Thyroid gland (tissue), 4 donors: ENCODE measurements around the gene CSNK1A1. TPM values are rescaled to one million over a fixed set of nuclear protein-coding genes. Genes with fewer than 3 reads are reported as not detected.
A peak's percentile ranks its signal among the peaks of the same experiment; 100 is the strongest.
"Not testable (repeated sequence)": the region's sequence is repeated elsewhere in the genome, so short reads cannot be mapped to it uniquely, and the experiment has no call there.

Source experiments
- DNase-seq, 2 donors: peaks; one replicate each; pipeline ENCODE4 v3.0.0-alpha.2; 2019
- H3K27ac ChIP-seq, 3 donors: fragments of 200-600 bp; sonication (generic); 1 replicate in 2 of 3; 2 replicates in 1 of 3; pipeline ENCODE4 v1.5.1; 2016 to 2019; ENCODE audit warnings: mild to moderate bottlenecking in 1 of 3, moderate library complexity in 1 of 3
- H3K27me3 ChIP-seq: fragments of 200-600 bp; sonication (generic); one replicate; pipeline ENCODE4 v1.5.1; 2019
- H3K36me3 ChIP-seq, 2 donors: fragments of 200-600 bp; sonication (generic); one replicate each; pipeline ENCODE4 v1.5.1; 2016 to 2019
- H3K4me1 ChIP-seq, 2 donors: fragments of 200-600 bp; sonication (generic); one replicate each; pipeline ENCODE4 v1.5.1; 2017 to 2019
- H3K4me3 ChIP-seq, 3 donors: fragments of 200-600 bp; sonication (generic); replicated peaks in 1 of 3; 1 replicate in 2 of 3; 2 replicates in 1 of 3; pipeline ENCODE4 v1.5.1; 2016; ENCODE audit warnings: mild to moderate bottlenecking in 1 of 3
- H3K9me3 ChIP-seq: fragments of 200-600 bp; sonication (generic); one replicate; pipeline ENCODE4 v1.5.1; 2017
- CTCF ChIP-seq, 6 experiments: fragments of 200-600 bp in 3 of 6; fragments of 450-650 bp in 3 of 6; sonication (generic) in 3 of 6; IDR thresholded peaks; one replicate each; pipeline ENCODE4 v1.5.1; 2016 to 2019; ENCODE audit warnings: antibody characterized with exemption in 6 of 6, mild to moderate bottlenecking in 2 of 6, inconsistent platforms in 1 of 6, moderate library complexity in 1 of 6
- POLR2A ChIP-seq, 2 donors: fragments of 450-650 bp; IDR thresholded peaks; one replicate each; pipeline ENCODE4 v1.6.1; 2017; ENCODE audit warnings: antibody characterized with exemption in 2 of 2, mild to moderate bottlenecking in 2 of 2, moderate library complexity in 1 of 2
- WGBS, 2 donors: methylation state at CpG; one replicate each; pipeline ENCODE4 v1.1.5; 2017; 5-methylcytosine and 5-hydroxymethylcytosine counted together
- intact Hi-C: fragments of 100-400 bp; cut with DNase I; formaldehyde crosslinking; loops from one replicate; pipeline ENCODE4 v1.15.1; 2023
- total RNA-seq, 4 donors: library from RNA; depleted of rRNA; stranded (reverse); fragments of >200 nt; gene quantifications; one replicate each; pipeline ENCODE4 v1.2.3, GENCODE V29; 2016

Gene CSNK1A1
- total RNA-seq, 4 donors from 2014 or later: 183 to 262 (median 202) TPM

- DNase-seq: no peak
- no peaks in the 10 kb centered on the region for H3K27me3 ChIP-seq
- intact Hi-C loops: no loop called here
- peak overlapping the region; percentile 24 to 33 (median 29) for H3K27ac ChIP-seq
- H3K9me3 ChIP-seq: no peaks in the 10 kb centered on the region
- no peak overlapping the region for H3K4me3 ChIP-seq
- no peak for TF ChIP-seq POLR2A (IDR thresholded peaks at IDR 0.05)
- TF ChIP-seq CTCF (IDR thresholded peaks at IDR 0.05): no peak
- WGBS, 2 donors: 58 to 61% methylated on average over 8 of the region's 8 CpGs
- H3K36me3 ChIP-seq: peaks cover 0 to 5% of the 10 kb centered on the region in 2 donors
- peaks cover 38 to 56% of the 10 kb centered on the region in 2 donors for H3K4me1 ChIP-seq
Measured at GRCh38 chr5:149543361-149544027, 7.7 kb downstream of the CSNK1A1 start.

GRCh38 chr5:149541893-149542292 is 9.3 kb downstream of the CSNK1A1 start:
- no peak for TF ChIP-seq CTCF (IDR thresholded peaks at IDR 0.05)
- no peak for TF ChIP-seq POLR2A (IDR thresholded peaks at IDR 0.05)
- peaks cover 31 to 53% of the 10 kb centered on the region in 2 donors for H3K4me1 ChIP-seq
- DNase-seq: no peak
- peaks cover 0 to 5% of the 10 kb centered on the region in 2 donors for H3K36me3 ChIP-seq
- intact Hi-C loops: no loop called here
- H3K4me3 ChIP-seq: no peak overlapping the region
- no peaks in the 10 kb centered on the region for H3K27me3 ChIP-seq
- 88 to 89% methylated on average over 6 of the region's 6 CpGs for WGBS, 2 donors
- no peaks in the 10 kb centered on the region for H3K9me3 ChIP-seq
- no peak overlapping the region for H3K27ac ChIP-seq

GRCh38 chr5:149540089-149540488 is 11.2 kb downstream of the CSNK1A1 start:
- WGBS, 2 donors: 70 to 76% methylated on average over 3 of the region's 3 CpGs
- Histone ChIP-seq H3K4me3 (no peak overlapping the region), H3K27ac (no peak overlapping the region), H3K36me3 (no peaks in the 10 kb centered on the region), H3K27me3 (no peaks in the 10 kb centered on the region), H3K4me1 (peaks cover 35 to 56% of the 10 kb centered on the region in 2 donors), H3K9me3 (no peaks in the 10 kb centered on the region)
- intact Hi-C loops: no loop called here
- no peak for DNase-seq
- TF ChIP-seq CTCF (IDR thresholded peaks at IDR 0.05): no peak
- no peak for TF ChIP-seq POLR2A (IDR thresholded peaks at IDR 0.05)

- intact Hi-C loops: no loop called here
- Histone ChIP-seq H3K4me1 (peaks cover 33 to 42% of the 10 kb centered on the region in 2 donors), H3K9me3 (no peaks in the 10 kb centered on the region), H3K27ac (peak overlapping the region in 1 of 3 donors; percentile 51), H3K27me3 (no peaks in the 10 kb centered on the region), H3K4me3 (no peak overlapping the region), H3K36me3 (no peaks in the 10 kb centered on the region)
- WGBS, 2 donors: 29 to 52% methylated on average over 1 of the region's 1 CpG
- no peak for DNase-seq
- TF ChIP-seq POLR2A (IDR thresholded peaks at IDR 0.05) (no peak), CTCF (IDR thresholded peaks at IDR 0.05) (no peak)
Measured at GRCh38 chr5:149537374-149537975, 13.8 kb downstream of the CSNK1A1 start.

GRCh38 chr5:149535787-149536186 is 15.5 kb downstream of the CSNK1A1 start:
- H3K9me3 ChIP-seq, intact Hi-C loops, H3K36me3 ChIP-seq, H3K27me3 ChIP-seq, H3K4me3 ChIP-seq, DNase-seq: not testable (repeated sequence)
- Histone ChIP-seq H3K27ac (peak overlapping the region in 1 of 3 donors; percentile 10), H3K4me1 (peaks cover 35 to 48% of the 10 kb centered on the region in 2 donors)
- 89 to 90% methylated on average over 6 of the region's 6 CpGs for WGBS, 2 donors
